Ovary (tissue), 3 donors: ENCODE results near the gene NPAT.

Experiments
- POLR2A ChIP-seq: fragments of 450-650 bp; IDR thresholded peaks from one replicate; pipeline ENCODE4 v1.6.1; 2017; ENCODE audit warnings: antibody characterized with exemption, mild to moderate bottlenecking, moderate library complexity
- TF ChIP-seq, protein P1 (sequence below), 3 donors: fragments of 450-650 bp in 2 of 3; fragments of 200-600 bp in 1 of 3; IDR thresholded peaks; one replicate each; pipeline versions ENCODE4 v1.5.1 to v1.8.0; 2016 to 2022; ENCODE audit warnings: antibody characterized with exemption in 3 of 3, mild to moderate bottlenecking in 1 of 3
- donor health status: DM: no; HTN: no; CAD: no.

DNA sequence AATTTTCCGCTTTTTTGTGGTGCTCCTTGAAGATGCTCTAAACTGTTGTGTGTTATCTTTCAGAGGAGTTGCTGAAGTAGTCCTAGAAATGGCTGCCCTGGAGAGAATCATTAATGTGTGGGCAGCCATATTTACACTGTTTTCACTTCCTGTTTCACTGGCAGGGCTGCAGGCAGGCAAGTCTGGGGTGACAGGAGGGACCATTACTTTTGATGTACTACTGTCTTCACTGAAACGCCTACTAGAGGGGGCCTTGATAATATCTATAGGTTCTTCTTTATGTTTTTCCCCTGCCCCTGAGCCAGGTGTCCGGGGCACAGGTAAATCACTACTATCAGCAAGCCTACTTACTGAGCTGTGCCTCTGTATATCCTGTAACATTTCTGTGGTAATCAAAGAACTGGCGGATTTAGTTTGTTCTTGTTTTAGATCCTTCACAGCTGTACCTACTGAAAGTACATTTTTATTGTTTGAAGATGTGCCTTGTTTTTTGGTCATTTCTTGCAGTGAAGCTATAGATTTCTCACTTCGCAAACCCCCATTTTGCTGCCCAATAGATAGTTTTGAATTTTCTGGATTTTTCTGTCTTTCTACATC is 61.4 kb downstream of the NPAT start:
- TF ChIP-seq, protein P1, sequence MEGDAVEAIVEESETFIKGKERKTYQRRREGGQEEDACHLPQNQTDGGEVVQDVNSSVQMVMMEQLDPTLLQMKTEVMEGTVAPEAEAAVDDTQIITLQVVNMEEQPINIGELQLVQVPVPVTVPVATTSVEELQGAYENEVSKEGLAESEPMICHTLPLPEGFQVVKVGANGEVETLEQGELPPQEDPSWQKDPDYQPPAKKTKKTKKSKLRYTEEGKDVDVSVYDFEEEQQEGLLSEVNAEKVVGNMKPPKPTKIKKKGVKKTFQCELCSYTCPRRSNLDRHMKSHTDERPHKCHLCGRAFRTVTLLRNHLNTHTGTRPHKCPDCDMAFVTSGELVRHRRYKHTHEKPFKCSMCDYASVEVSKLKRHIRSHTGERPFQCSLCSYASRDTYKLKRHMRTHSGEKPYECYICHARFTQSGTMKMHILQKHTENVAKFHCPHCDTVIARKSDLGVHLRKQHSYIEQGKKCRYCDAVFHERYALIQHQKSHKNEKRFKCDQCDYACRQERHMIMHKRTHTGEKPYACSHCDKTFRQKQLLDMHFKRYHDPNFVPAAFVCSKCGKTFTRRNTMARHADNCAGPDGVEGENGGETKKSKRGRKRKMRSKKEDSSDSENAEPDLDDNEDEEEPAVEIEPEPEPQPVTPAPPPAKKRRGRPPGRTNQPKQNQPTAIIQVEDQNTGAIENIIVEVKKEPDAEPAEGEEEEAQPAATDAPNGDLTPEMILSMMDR (IDR thresholded peaks at IDR 0.05) = no peak
- TF ChIP-seq POLR2A = no peak
